ENCODE data around the gene ITSN1. TPM values are rescaled to one million over a fixed set of nuclear protein-coding genes. Genes with fewer than 3 reads are reported as not detected.

ITSN1 gene
- total and polyA plus RNA-seq, 2 of the 13 experiments (the other 11 are each of a cell fraction or from before 2014, with no cell fraction given): 26.1 to 33.8 TPM

- TF ChIP-seq E2F5 (CRISPR knock-in tag; conservative IDR thresholded peaks at IDR 0.05) (no peak), ZFP90 (CRISPR knock-in tag; IDR thresholded peaks at IDR 0.05; ENCODE audit: borderline replicate concordance) (no peak), FOSL1 (CRISPR knock-in tag; IDR thresholded peaks at IDR 0.05; ENCODE audit: borderline replicate concordance) (no peak), ZNF614 (CRISPR knock-in tag; IDR thresholded peaks at IDR 0.05; ENCODE audit: borderline replicate concordance) (no peak), ZNF678 (CRISPR knock-in tag; IDR thresholded peaks at IDR 0.05) (no peak), TFE3 (CRISPR knock-in tag; IDR thresholded peaks at IDR 0.05) (0 out of 2 replicates have a peak, but pooled peaks have one; percentile 50), HMGA1 (CRISPR knock-in tag; conservative IDR thresholded peaks at IDR 0.05) (no peak), SKI (IDR thresholded peaks at IDR 0.05; ENCODE audit: partially characterized antibody) (no peak), SIX4 (CRISPR knock-in tag; IDR thresholded peaks at IDR 0.05) (no peak), ZNF414 (CRISPR knock-in tag; IDR thresholded peaks at IDR 0.05) (no peak)
These were observed 214.7 kb downstream of the ITSN1 start (continued) for GRCh38 chr21:33856893-33857527.
